DMS114 treated with DMSO at 0.1 percent for 48 hours (cell line): ENCODE measurements around the gene NISCH.
"Not testable (repeated sequence)": the region's sequence is repeated elsewhere in the genome, so short reads cannot be mapped to it uniquely, and the experiment has no call there.

Source experiments
- DNase-seq: peaks from one replicate; lab custom pipeline; 2025; ENCODE audit not compliant: unreplicated experiment; lab: John Stamatoyannopoulos, UW

NISCH gene

GRCh38 chr3:52524258-52524751 lies 68.9 kb downstream of the NISCH start:
- no peak for DNase-seq

- DNase-seq: no peak
These were observed 69.6 kb downstream of the NISCH start for GRCh38 chr3:52524752-52525679.

GRCh38 chr3:52525680-52526561 lies 70.5 kb downstream of the NISCH start:
- no peak for DNase-seq

GRCh38 chr3:52526671-52527038 lies 71.3 kb downstream of the NISCH start:
- not testable (repeated sequence) for DNase-seq

GRCh38 chr3:52527039-52527731 lies 71.8 kb downstream of the NISCH start:
- no peak for DNase-seq

GRCh38 chr3:52527732-52528585 lies 72.6 kb downstream of the NISCH start:
- DNase-seq: no peak

GRCh38 chr3:52528586-52529375 lies 73.4 kb downstream of the NISCH start:
- no peak for DNase-seq

- no peak for DNase-seq
These were observed 74.3 kb downstream of the NISCH start for GRCh38 chr3:52529376-52530333.

GRCh38 chr3:52530918-52531826 lies 75.8 kb downstream of the NISCH start:
- no peak for DNase-seq

- DNase-seq: no peak
These were observed 76.6 kb downstream of the NISCH start for GRCh38 chr3:52531860-52532516.

- no peak for DNase-seq
These were observed 77.1 kb downstream of the NISCH start for GRCh38 chr3:52532517-52532837.

- no peak for DNase-seq
These were observed 77.6 kb downstream of the NISCH start for GRCh38 chr3:52532838-52533622.

- DNase-seq: peak; percentile 31
These were observed 78.3 kb downstream of the NISCH start, which contains the start of gene NT5DC2 for GRCh38 chr3:52533623-52534280. Gene NT5DC2 (minus strand): TSS chr3:52533857. CDS start chr3:52533737, 120 bp downstream.

- DNase-seq: peak; percentile 28
These were observed 79.1 kb downstream of the NISCH start for GRCh38 chr3:52534281-52535183.
